Mammary microvascular endothelial cell (primary cell): ENCODE measurements around the gene TMEM244. TPM values are rescaled to one million over a fixed set of nuclear protein-coding genes. Genes with fewer than 3 reads are reported as not detected.

Experiments
- total RNA-seq: library from RNA; depleted of rRNA; stranded (reverse); fragments of >200 nt; gene quantifications from 2 replicates; pipeline ENCODE4 v1.2.3, GENCODE V29; 2015

Gene TMEM244, protein sequence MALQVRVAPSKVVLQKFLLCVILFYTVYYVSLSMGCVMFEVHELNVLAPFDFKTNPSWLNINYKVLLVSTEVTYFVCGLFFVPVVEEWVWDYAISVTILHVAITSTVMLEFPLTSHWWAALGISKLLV
- not detected in 2 replicates for total RNA-seq

GRCh38 chr6:129860908-129861665 is at the start of gene TMEM244:
TSS of gene TMEM244 (minus strand) at chr6:129861315. CDS start at chr6:129861188, 127 bp downstream.

Other genes with a start within 250 kb of the TMEM244 start
- gene ARHGAP18, start 151.1 kb downstream of the TMEM244 start, total RNA-seq = 70.1 and 77.1 TPM in 2 replicates
- gene L3MBTL3, start 157.3 kb upstream of the TMEM244 start, total RNA-seq = 12.6 and 12.8 TPM in 2 replicates